Sigmoid colon (tissue), 4 donors: ENCODE data around the gene PI4KB.

Experiments
- EP300 ChIP-seq, 4 donors: sonication (generic); formaldehyde crosslinking; IDR thresholded peaks; one replicate each; pipeline ENCODE4 v1.6.1; 2017; ENCODE audit warnings: antibody characterized with exemption in 4 of 4
- POLR2A ChIP-seq, 2 donors: fragments of 450-650 bp; IDR thresholded peaks; one replicate each; pipeline ENCODE4 v1.6.1; 2016; ENCODE audit warnings: antibody characterized with exemption in 2 of 2, mild to moderate bottlenecking in 2 of 2, moderate library complexity in 2 of 2
- TF ChIP-seq, protein P1 (sequence below), 4 experiments: fragments of 450-650 bp in 3 of 4; fragments of 200-600 bp in 1 of 4; IDR thresholded peaks; one replicate each; pipeline ENCODE4 v1.5.1; 2016 to 2019; ENCODE audit warnings: antibody characterized with exemption in 4 of 4, mild to moderate bottlenecking in 3 of 4, moderate library complexity in 2 of 4

DNA sequence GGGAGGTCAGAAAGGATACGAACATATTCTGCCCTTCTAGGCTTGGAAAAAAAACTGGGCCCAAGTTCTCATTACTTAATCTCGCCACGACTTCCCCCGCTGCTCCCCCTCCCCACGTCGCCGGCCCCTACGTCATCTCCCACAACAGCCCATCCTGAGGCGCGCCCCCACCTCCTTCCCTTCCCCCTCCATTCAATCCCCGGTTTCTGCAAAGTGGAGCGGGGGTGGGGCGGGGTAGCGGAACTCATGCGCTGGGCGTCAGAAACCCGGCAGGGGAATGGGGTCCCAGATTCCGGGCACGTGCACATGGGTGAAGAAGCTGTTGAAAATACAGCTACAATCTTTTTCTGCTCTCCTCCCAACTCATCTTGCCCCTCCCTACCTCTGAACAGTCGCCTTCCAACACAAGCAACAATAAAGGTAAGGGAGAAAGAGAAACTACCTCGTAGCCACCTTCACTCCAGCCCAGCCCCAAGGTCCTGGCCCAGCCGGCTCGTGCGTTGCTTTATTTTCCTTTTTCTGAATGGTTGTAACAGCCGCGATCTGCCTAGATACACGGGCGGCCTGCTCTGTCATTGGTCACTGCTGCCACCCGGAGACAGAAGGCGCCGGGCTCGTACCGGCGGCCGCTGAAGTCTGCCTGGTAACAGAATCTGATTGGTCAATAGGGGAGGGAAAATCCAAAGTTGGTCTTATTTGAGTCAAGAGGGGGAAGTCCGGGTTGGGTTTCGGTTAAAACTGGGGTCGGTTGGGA lies 19.7 kb upstream of the PI4KB start, which contains the start of gene RFX5:
- TF ChIP-seq, protein P1, sequence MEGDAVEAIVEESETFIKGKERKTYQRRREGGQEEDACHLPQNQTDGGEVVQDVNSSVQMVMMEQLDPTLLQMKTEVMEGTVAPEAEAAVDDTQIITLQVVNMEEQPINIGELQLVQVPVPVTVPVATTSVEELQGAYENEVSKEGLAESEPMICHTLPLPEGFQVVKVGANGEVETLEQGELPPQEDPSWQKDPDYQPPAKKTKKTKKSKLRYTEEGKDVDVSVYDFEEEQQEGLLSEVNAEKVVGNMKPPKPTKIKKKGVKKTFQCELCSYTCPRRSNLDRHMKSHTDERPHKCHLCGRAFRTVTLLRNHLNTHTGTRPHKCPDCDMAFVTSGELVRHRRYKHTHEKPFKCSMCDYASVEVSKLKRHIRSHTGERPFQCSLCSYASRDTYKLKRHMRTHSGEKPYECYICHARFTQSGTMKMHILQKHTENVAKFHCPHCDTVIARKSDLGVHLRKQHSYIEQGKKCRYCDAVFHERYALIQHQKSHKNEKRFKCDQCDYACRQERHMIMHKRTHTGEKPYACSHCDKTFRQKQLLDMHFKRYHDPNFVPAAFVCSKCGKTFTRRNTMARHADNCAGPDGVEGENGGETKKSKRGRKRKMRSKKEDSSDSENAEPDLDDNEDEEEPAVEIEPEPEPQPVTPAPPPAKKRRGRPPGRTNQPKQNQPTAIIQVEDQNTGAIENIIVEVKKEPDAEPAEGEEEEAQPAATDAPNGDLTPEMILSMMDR (IDR thresholded peaks at IDR 0.05), result no peak
- peak; percentile 38 to 54 for TF ChIP-seq POLR2A (IDR thresholded peaks at IDR 0.05)
- no peak for TF ChIP-seq EP300 (IDR thresholded peaks at IDR 0.05)
